GM12864 (cell line): Measurements from ENCODE around the gene YWHAG.
A peak's percentile ranks its signal among the peaks of the same experiment; 100 is the strongest.
"Not testable (repeated sequence)": the region's sequence is repeated elsewhere in the genome, so short reads cannot be mapped to it uniquely, and the experiment has no call there.

Experiments used
- DNase-seq: peaks from one replicate; pipeline ENCODE4 v3.0.0-alpha.2; 2011; ENCODE audit warnings: low read depth
- H3K4me3 ChIP-seq: 2 replicates; pipeline ENCODE4 v1.5.1; 2011; ENCODE audit warnings: mild to moderate bottlenecking, low read depth, low read length, control low read depth
- CTCF ChIP-seq: IDR thresholded peaks from 2 replicates; pipeline ENCODE4 v1.5.1; 2011; ENCODE audit warnings: low read depth, mild to moderate bottlenecking, moderate library complexity, low read length, control low read depth, inconsistent platforms; ENCODE audit errors: missing control alignments

Gene YWHAG

GRCh38 chr7:76325092-76325491, 33.7 kb downstream of the YWHAG start:
- DNase-seq = no peak
- TF ChIP-seq CTCF = no peak
- no peak overlapping the region for H3K4me3 ChIP-seq

DNA sequence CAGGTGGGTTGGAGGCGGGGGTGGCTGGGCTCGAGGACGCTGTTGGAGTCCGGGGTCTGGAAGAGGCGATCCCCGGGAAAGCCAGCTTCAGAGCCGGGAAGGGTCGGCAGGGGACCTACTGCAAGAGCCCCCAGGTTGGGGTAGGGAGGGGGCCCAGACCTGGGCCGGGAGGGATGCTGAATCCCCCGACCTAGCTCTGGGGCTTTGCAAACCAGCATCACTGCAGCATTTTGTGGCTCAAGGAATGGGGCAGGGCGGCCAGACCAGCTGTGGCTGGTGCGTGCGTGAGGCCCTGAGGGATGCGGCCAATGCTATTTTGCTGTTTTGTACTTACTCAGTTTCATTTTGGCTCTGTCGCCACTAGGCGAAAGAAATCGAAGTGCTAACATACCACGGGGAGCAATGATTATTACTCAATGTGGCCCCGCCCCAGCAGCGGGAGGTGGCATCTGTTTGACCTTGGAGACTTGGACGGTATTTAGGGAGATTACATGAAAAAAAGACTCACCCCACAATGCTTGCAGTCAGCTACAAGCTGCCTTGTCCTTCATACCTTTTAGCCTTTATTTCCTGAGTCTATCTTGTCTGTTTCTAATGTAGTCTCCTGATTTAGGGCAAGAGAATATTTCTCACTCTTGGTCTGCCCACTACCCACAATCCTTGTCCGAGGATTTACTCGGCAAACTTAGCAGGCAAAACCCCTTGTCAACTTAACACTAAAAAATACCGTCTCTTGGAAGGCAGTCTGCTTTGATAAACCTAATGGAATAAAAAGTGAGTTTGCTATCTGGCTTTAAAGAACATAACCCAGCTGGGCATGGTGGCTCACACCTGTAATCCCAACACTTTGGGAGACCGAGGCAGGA, 40.1 kb downstream of the YWHAG start:
- DNase-seq = peak; percentile 82
- peak overlapping the region; percentile 54 for H3K4me3 ChIP-seq
- TF ChIP-seq CTCF = peak; percentile 22

GRCh38 chr7:76317782-76318487, 40.9 kb downstream of the YWHAG start:
- peak; percentile 93 for DNase-seq
- TF ChIP-seq CTCF = no peak
- H3K4me3 ChIP-seq = peak overlapping the region; percentile 54

DNA sequence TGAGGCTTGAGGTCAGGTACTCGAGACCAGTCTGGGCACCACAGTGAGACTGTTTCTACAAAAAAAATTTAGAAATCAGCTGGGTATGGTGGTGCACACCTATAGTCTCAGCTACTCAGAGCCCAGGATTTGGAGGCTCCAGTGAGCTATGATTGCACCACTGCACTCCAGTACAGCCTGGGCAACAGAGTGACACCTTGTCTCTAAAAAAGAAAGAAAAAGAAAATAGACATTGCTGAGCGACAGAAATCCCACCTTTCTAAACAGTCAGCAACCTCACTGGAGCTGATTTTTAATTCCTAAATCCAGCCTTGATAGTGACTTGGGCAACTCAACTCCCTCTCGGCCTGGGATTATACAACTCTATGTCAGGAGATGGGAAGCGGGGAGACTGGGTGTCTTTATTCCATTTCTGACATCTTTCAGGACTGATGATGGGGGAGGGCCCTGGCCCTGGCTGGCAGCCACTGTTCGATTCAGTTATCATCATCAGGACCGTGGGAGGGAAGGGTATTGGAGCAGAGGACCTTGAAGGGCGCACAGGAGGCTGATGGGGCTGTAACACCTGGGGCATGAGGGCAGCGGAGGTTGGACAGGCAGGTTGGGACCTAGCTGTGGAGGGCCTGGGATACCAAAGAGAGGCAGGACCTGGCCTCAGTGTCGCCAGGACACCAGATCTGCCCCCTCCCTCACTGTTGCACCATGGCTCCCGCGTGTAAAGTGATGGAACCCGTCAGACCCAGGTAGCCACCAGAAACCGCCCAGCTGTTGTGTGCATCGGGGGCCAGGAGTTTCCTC, 41.6 kb downstream of the YWHAG start:
- peak overlapping the region; percentile 54 for H3K4me3 ChIP-seq
- no peak for TF ChIP-seq CTCF
- DNase-seq = no peak

DNA sequence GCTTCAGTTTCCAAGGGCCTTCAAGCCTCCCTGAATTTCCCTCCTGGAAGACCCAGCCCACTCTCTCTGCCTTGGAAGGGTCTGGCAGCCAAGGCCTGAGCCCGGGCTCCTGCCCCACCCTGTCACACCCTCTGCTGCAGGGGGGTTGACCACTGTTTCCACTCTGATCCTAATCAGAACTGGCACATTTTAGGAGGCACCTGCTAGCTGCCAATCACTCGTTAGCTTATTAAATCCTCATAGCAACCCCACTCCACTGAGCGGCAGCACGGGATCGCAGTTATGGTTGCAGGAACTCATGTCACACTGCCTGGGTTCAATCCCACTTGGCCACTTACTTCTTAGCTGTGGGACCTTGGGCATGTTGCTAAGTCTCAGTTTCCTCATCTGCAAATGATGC, 43.4 kb downstream of the YWHAG start:
- no peak overlapping the region for H3K4me3 ChIP-seq
- no peak for DNase-seq
- peak; percentile 24 for TF ChIP-seq CTCF

GRCh38 chr7:76314740-76315139, 44.1 kb downstream of the YWHAG start:
- DNase-seq, H3K4me3 ChIP-seq: not testable (repeated sequence)
